IPS DF 19.7 (cell line): ENCODE results near the gene STIL.
"Not testable (repeated sequence)": the region's sequence is repeated elsewhere in the genome, so short reads cannot be mapped to it uniquely, and the experiment has no call there.

Source experiments
- DNase-seq: peaks from one replicate; pipeline ENCODE4 v3.0.0-alpha.2; 2013; ENCODE audit warnings: low read depth, low spot score

The STIL gene

GRCh38 chr1:47319968-47320367, 6.0 kb upstream of the STIL start:
- DNase-seq, result not testable (repeated sequence)

- DNase-seq, result no peak
Measured at GRCh38 chr1:47317841-47318240, 3.9 kb upstream of the STIL start.

GRCh38 chr1:47309427-47309826, 4.5 kb downstream of the STIL start:
- DNase-seq, result no peak

- no peak for DNase-seq
Measured at GRCh38 chr1:47302472-47302871, 11.5 kb downstream of the STIL start.

GRCh38 chr1:47298025-47298699, 15.8 kb downstream of the STIL start:
- no peak for DNase-seq

GRCh38 chr1:47295579-47295978, 18.4 kb downstream of the STIL start:
- DNase-seq, result no peak

- not testable (repeated sequence) for DNase-seq
Measured at GRCh38 chr1:47294863-47295262, 19.1 kb downstream of the STIL start.

GRCh38 chr1:47288116-47288515, 25.8 kb downstream of the STIL start:
- not testable (repeated sequence) for DNase-seq

GRCh38 chr1:47280142-47280541, 33.8 kb downstream of the STIL start:
- DNase-seq, result no peak

- DNase-seq, result no peak
Measured at GRCh38 chr1:47276850-47277249, 37.1 kb downstream of the STIL start.

GRCh38 chr1:47275811-47276210, 38.1 kb downstream of the STIL start:
- not testable (repeated sequence) for DNase-seq

GRCh38 chr1:47265529-47265928, 48.4 kb downstream of the STIL start:
- DNase-seq, result not testable (repeated sequence)

- no peak for DNase-seq
Measured at GRCh38 chr1:47262787-47263413, 51.0 kb downstream of the STIL start.

GRCh38 chr1:47257224-47257623, 56.7 kb downstream of the STIL start:
- DNase-seq, result no peak

- no peak for DNase-seq
Measured at GRCh38 chr1:47252795-47253194, 61.2 kb downstream of the STIL start.

- no peak for DNase-seq
Measured at GRCh38 chr1:47252369-47252768, 61.6 kb downstream of the STIL start.

- no peak for DNase-seq
Measured at GRCh38 chr1:47249755-47250154, 64.2 kb downstream of the STIL start.

GRCh38 chr1:47244339-47244862, 69.5 kb downstream of the STIL start:
- no peak for DNase-seq

- DNase-seq, result no peak
Measured at GRCh38 chr1:47243910-47244309, 70.0 kb downstream of the STIL start.

GRCh38 chr1:47241114-47242113, 72.5 kb downstream of the STIL start:
- no peak for DNase-seq

GRCh38 chr1:47238935-47239592, 74.9 kb downstream of the STIL start:
- DNase-seq, result no peak
